ENCODE measurements around the gene PLSCR2. TPM values are rescaled to one million over a fixed set of nuclear protein-coding genes. Genes with fewer than 3 reads are reported as not detected.

Gene PLSCR2
- total RNA-seq, 1 experiment from 2014 or later, result not detected

DNA sequence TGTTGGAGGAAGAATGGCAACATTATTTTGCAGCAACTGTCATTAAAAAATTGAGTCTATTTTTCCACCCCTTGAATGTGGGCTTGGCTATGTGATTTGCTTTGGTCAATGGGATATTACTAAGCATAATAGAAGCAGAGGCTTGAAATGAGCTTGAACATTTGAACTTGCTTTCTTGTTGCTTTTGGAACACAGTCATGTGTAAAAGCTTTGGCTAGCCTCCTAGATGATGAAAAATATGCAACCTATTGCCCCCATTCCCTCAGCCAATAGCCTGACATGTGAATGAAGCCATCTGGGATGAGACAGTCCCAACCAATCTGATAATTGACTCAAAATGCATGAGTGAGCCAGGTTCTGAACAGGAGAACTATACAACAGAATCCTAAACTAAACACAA, 78.4 kb downstream of the PLSCR2 start:
- H3K27me3 ChIP-seq, result no peaks in the 10 kb centered on the region
- H3K36me3 ChIP-seq, result no peaks in the 10 kb centered on the region
- no peak overlapping the region for H3K4me3 ChIP-seq
- peak; percentile 82 for DNase-seq
- H3K9me3 ChIP-seq, result 0 out of 2 replicates have a peak, but pooled peaks cover 7% of the 10 kb centered on the region

GRCh38 chr3:146390006-146390772, 79.2 kb downstream of the PLSCR2 start:
- DNase-seq, result no peak
- Histone ChIP-seq H3K9me3 (0 out of 2 replicates have a peak, but pooled peaks cover 9% of the 10 kb centered on the region), H3K27me3 (no peaks in the 10 kb centered on the region), H3K4me3 (no peak overlapping the region), H3K36me3 (no peaks in the 10 kb centered on the region)

- Histone ChIP-seq H3K9me3 (0 out of 2 replicates have a peak, but pooled peaks cover 6% of the 10 kb centered on the region), H3K36me3 (no peaks in the 10 kb centered on the region), H3K4me3 (no peak overlapping the region), H3K27me3 (no peaks in the 10 kb centered on the region)
- no peak for DNase-seq
Observed at GRCh38 chr3:146387566-146387965, 81.8 kb downstream of the PLSCR2 start.

- 0 out of 2 replicates have a peak, but pooled peaks cover 6% of the 10 kb centered on the region for H3K9me3 ChIP-seq
- no peak for DNase-seq
- H3K4me3 ChIP-seq, result no peak overlapping the region
Observed at GRCh38 chr3:146386936-146387335, 82.4 kb downstream of the PLSCR2 start.

GRCh38 chr3:146384786-146385185, 84.6 kb downstream of the PLSCR2 start:
- H3K9me3 ChIP-seq, result 0 out of 2 replicates have a peak, but pooled peaks cover 6% of the 10 kb centered on the region
- no peak overlapping the region for H3K4me3 ChIP-seq
- no peaks in the 10 kb centered on the region for H3K36me3 ChIP-seq
- DNase-seq, result no peak
- no peaks in the 10 kb centered on the region for H3K27me3 ChIP-seq

More at GRCh38 chr3:146386936-146387335, 82.4 kb downstream of the PLSCR2 start:
- Histone ChIP-seq H3K36me3 (no peaks in the 10 kb centered on the region), H3K27me3 (no peaks in the 10 kb centered on the region)

Other genes starting within 250 kb of the PLSCR2 start
- 93.8 and 101 TPM in 2 replicates for gene PLSCR4, start 218.5 kb downstream of the PLSCR2 start, total RNA-seq (2014; rRNA removed; shearing (Covaris generic); ENCODE audit: low replicate concordance)
- gene PLSCR1, start 75.0 kb upstream of the PLSCR2 start, total RNA-seq (2014; rRNA removed; shearing (Covaris generic); ENCODE audit: low replicate concordance), result 113 and 117 TPM in 2 replicates
- gene PLSCR5, start 135.8 kb upstream of the PLSCR2 start, total RNA-seq (2014; rRNA removed; shearing (Covaris generic); ENCODE audit: low replicate concordance), result not detected in 2 replicates